Neural crest cell (in vitro differentiated cells): ENCODE measurements around the gene KIAA1217. TPM values are rescaled to one million over a fixed set of nuclear protein-coding genes. Genes with fewer than 3 reads are reported as not detected.
"Not testable (repeated sequence)": the region's sequence is repeated elsewhere in the genome, so short reads cannot be mapped to it uniquely, and the experiment has no call there.

ENCODE experiments used
- DNase-seq: peaks from one replicate; pipeline ENCODE4 v3.0.0; 2021; ENCODE audit warnings: low read depth, mixed read lengths, low spot score
- H3K27ac Mint-ChIP-seq: one replicate; pipeline ENCODE4 v1.8.0; 2021; ENCODE audit warnings: mild to moderate bottlenecking, mixed read lengths; ENCODE audit not compliant: unreplicated experiment
- H3K27me3 Mint-ChIP-seq: 2 replicates; pipeline ENCODE4 v1.8.0; 2021; ENCODE audit warnings: low read depth, mild to moderate bottlenecking, mixed read lengths
- H3K36me3 Mint-ChIP-seq: 2 replicates; pipeline ENCODE4 v1.8.0; 2021; ENCODE audit warnings: low read depth, mild to moderate bottlenecking, mixed read lengths
- H3K4me1 Mint-ChIP-seq: 2 replicates; pipeline ENCODE4 v1.8.0; 2021; ENCODE audit warnings: mixed read lengths
- H3K4me3 Mint-ChIP-seq: one replicate; pipeline ENCODE4 v1.8.0; 2021; ENCODE audit warnings: mild to moderate bottlenecking, mixed read lengths
- H3K9me3 Mint-ChIP-seq: 2 replicates; pipeline ENCODE4 v1.8.0; 2021; ENCODE audit warnings: mixed read lengths
- total RNA-seq: library from RNA; stranded (reverse); gene quantifications from 2 replicates; pipeline ENCODE4 v1.2.1, GENCODE V29; 2021
- TF ChIP-seq, protein P1 (sequence below): fragments of 200-600 bp; sonication (generic); conservative IDR thresholded peaks from 2 replicates; pipeline ENCODE4 v1.5.0; 2021; ENCODE audit warnings: antibody characterized with exemption, mild to moderate bottlenecking

KIAA1217 gene
- total RNA-seq, 1 donor from 2014 or later: 10.5 TPM

DNA sequence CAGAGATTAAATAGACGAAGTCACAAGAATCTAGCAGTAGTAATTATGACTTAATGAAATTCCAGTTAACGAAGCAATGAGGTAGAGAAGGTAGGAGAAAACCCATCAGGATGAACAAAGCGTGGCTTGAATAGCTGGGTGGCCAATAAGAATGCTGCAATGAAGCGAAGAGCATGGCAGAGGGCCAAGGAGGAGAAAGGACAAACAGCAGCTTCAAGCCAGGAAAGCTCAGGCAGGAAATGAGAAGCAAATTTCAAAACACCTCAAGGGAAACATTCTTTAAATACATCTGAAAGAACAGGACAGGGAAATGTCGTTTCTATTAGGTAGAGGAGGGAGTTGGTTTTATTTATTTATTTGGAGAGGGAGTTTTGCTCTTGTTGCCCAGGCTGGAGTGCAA, 122.5 kb downstream of the KIAA1217 start:
- TF ChIP-seq, protein P1, sequence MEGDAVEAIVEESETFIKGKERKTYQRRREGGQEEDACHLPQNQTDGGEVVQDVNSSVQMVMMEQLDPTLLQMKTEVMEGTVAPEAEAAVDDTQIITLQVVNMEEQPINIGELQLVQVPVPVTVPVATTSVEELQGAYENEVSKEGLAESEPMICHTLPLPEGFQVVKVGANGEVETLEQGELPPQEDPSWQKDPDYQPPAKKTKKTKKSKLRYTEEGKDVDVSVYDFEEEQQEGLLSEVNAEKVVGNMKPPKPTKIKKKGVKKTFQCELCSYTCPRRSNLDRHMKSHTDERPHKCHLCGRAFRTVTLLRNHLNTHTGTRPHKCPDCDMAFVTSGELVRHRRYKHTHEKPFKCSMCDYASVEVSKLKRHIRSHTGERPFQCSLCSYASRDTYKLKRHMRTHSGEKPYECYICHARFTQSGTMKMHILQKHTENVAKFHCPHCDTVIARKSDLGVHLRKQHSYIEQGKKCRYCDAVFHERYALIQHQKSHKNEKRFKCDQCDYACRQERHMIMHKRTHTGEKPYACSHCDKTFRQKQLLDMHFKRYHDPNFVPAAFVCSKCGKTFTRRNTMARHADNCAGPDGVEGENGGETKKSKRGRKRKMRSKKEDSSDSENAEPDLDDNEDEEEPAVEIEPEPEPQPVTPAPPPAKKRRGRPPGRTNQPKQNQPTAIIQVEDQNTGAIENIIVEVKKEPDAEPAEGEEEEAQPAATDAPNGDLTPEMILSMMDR: no peak
- Mint-ChIP-seq H3K9me3 (peaks cover 7% of the 10 kb centered on the region), H3K36me3 (peaks cover 6% of the 10 kb centered on the region), H3K4me1 (no peaks in the 10 kb centered on the region), H3K27me3 (no peaks in the 10 kb centered on the region), H3K4me3 (no peak overlapping the region), H3K27ac (no peak overlapping the region)
- DNase-seq: no peak

DNA sequence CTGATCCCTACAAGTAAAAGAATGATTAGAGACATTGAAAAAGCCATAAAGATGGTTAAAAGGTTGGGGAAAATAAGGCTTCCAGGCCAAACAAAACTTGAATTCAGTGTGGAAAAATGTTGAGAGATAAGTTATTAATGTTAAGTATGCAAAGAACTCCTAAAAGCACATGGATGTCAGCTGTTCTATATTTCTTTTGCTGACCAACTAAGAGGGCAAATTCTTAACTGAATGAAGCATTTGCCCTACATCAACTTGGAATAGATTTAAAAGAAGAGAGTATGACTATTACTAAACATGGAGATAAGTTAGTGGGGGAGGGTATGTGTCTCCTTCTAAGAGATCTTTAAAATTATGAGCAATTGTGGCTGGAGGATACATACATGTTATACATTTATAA, 124.8 kb downstream of the KIAA1217 start:
- TF ChIP-seq, protein P1: no peak
- no peaks in the 10 kb centered on the region for H3K9me3 Mint-ChIP-seq
- no peak overlapping the region for H3K27ac Mint-ChIP-seq
- no peak overlapping the region for H3K4me3 Mint-ChIP-seq
- no peaks in the 10 kb centered on the region for H3K36me3 Mint-ChIP-seq
- no peaks in the 10 kb centered on the region for H3K4me1 Mint-ChIP-seq
- H3K27me3 Mint-ChIP-seq: no peaks in the 10 kb centered on the region
- DNase-seq: no peak

DNA sequence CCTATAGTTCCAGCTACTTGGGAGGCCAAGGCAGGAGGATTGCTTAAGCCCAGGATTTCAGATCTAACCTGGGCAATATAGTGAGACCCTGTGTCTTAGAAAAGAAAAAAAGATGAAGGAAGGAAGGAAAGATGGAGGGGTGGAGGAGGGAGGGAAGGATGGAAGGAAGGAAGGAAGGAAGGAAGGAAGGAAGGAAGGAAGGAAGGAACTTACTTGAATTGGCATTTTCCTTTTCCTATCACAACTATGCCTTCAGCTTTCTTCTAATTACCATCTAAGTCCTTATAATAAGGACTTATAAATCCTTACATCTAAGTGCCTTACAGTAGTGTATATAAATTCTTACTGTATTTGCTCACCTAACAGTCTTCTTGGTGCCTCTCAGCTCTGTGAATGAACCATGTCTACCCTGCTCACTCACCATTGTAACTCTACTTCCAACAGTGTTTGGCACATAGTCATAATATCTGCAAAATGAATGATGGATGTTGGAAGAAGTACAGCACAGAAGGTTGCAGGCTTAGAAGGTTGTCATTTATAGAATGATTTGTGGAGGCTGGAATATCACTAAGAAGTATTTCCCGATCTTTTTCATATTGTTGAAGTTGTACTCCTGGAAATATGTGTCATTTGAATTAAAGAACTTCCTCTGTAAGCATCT, 125.5 kb downstream of the KIAA1217 start:
- H3K27me3 Mint-ChIP-seq: no peaks in the 10 kb centered on the region
- no peak overlapping the region for H3K4me3 Mint-ChIP-seq
- TF ChIP-seq, protein P1: no peak
- DNase-seq: no peak
- no peaks in the 10 kb centered on the region for H3K4me1 Mint-ChIP-seq
- no peak overlapping the region for H3K27ac Mint-ChIP-seq
- H3K9me3 Mint-ChIP-seq: no peaks in the 10 kb centered on the region
- H3K36me3 Mint-ChIP-seq: no peaks in the 10 kb centered on the region

DNA sequence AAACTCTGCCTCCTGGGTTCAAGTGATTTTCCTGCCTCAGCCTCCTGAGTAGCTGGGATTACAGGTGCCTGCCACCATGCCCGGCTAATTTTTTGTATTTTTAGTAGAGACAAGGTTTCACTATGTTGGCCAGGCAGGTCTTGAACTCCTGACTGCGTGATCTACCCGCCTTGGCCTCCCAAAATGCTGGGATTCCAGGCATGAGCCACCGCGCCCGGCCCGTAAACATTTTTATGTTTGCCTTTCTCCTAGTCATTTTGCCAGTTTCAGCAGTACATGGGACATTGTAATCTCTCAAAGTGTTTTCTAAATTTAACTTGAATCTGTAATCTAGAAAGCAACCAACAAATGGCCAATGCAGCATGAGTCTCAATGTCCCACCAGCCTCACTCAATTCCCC, 128.8 kb downstream of the KIAA1217 start:
- DNase-seq, H3K36me3 Mint-ChIP-seq, H3K27me3 Mint-ChIP-seq, H3K4me1 Mint-ChIP-seq, H3K4me3 Mint-ChIP-seq, H3K9me3 Mint-ChIP-seq, H3K27ac Mint-ChIP-seq: not testable (repeated sequence)

DNA sequence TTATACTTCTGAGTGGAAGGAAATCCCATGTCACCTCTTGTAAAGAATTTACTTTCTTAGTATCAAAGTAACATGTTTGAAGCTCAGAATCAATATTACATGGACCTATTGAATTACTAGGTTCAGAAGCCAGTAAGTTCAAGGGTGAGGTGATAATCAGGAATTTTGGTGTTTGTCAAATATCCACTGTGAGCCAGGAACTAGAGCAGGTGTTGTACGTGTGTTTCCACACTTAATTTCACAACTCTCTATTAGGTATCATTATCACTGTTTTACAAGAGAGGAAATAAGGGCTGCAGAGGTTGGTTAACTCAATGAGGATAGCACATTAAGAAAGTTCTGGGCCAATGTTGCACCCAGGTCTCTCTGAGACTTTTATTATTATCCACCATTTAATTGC, 130.4 kb downstream of the KIAA1217 start:
- Mint-ChIP-seq H3K36me3 (no peaks in the 10 kb centered on the region), H3K9me3 (peaks cover 4% of the 10 kb centered on the region), H3K27me3 (no peaks in the 10 kb centered on the region), H3K27ac (no peak overlapping the region), H3K4me3 (no peak overlapping the region), H3K4me1 (peaks cover 5% of the 10 kb centered on the region)
- DNase-seq: no peak
- TF ChIP-seq, protein P1: no peak

DNA sequence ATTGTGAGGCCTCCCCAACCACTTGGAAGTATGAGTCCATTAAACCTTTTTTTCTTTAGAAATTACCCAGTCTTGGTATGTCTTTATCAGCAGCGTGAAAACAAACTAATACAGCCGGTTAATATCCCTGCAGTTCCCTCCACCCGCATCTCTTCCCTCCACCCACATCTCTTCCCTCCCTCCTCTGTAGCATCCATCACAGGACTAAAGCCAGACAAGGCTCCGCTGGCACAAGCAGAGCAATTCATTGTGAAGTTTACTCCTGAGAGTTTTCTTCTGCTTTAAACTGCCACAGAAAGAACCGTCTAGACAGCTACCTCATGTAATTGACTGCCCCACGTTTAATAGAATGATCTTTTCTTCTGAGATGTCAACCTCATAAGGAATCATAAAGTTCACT, 131.5 kb downstream of the KIAA1217 start:
- Mint-ChIP-seq H3K27me3 (no peaks in the 10 kb centered on the region), H3K4me3 (no peak overlapping the region), H3K27ac (no peak overlapping the region), H3K36me3 (no peaks in the 10 kb centered on the region), H3K4me1 (peaks cover 9% of the 10 kb centered on the region), H3K9me3 (peaks cover 4% of the 10 kb centered on the region)
- no peak for DNase-seq
- TF ChIP-seq, protein P1: no peak
